Tongue (tissue), 2 donors: ENCODE results near the gene PRR5. TPM values are rescaled to one million over a fixed set of nuclear protein-coding genes. Genes with fewer than 3 reads are reported as not detected.

Experiments
- DNase-seq: peaks from one replicate; pipeline ENCODE4 v3.0.0-alpha.2; 2015
- total RNA-seq: library from RNA; depleted of rRNA; stranded (reverse); fragments of >200 nt; gene quantifications from one replicate; pipeline ENCODE4 v1.2.3, GENCODE V29; 2014

PRR5 gene
- total RNA-seq, 1 donor from 2014 or later, result 16.3 TPM

DNA sequence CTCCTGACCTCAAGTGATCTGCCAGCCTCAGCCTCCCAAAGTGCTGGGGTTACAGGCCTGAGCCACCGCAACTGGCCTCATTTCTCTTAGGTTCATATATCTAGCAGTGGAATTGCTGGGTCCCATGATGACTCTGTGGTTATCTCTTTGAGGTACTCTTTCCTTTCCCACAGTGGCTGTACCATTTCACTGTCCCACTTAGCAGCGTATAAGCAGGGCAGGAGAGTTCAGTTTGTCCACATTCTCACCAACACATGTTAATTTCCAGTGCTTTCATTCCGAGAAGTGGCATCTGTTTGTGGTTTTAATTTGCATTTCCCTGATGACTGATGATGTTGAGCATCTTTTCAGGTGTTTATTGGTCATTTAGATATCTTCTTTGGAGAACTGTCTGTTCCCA is 16.4 kb downstream of the PRR5 start:
- no peak for DNase-seq

DNA sequence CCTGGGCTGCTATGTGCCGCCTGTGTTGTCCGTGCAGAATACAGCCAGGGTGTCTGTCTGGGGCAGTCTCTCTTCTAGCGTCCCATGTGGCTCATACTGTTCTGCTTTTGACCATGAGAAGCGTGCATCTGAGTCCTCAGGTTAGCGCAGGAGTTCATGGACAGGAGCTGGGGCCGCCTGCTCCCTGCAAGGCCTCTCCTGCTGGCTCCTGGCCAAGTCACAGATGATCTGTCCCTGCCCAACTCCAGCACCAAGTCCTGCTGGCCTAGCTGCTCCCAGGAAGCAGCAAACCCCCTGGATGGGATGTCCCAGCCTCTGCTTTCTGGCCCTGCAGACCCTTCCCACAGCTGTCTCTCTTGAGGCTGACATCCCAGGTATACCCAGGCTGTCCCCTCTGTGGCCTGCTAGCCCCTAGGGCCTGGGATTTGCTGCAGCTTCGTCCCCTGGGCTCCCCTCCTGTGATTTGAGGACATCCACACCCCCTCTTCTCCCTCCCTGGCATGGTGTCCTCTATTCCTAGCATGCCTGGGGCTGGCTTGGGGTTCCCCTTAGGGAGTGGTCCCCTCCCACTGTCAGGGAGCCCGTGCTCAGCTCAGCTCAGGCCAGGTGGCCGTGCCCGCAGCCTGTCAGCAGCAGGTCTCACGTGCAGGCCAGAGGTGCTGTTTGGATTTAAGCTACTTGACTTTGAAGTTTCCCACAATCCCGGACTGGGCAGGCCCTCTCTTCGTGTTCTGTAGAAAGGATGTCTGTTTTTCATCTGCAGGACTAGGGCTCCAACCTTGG is 17.8 kb downstream of the PRR5 start:
- peak; percentile 76 for DNase-seq

DNA sequence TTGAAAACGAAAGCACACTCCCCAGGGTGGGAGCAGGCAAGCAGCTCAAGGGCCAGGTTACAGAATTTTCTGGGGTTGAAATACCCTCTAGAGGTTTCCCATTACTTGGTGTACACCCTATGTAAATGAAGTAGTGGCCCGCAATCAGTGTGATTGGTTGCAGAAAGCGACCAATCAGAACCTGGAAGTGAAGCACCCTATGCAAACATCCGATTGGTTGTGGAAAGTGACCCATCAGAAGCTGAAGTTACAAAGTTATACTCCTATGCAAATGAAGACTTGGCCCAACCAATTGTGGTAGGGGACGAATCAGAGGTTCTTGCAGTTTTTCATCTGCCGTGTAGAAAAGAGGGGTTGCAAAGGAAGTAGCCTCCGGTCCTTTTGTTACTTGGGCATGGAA is 19.2 kb downstream of the PRR5 start:
- DNase-seq, result peak; percentile 87

DNA sequence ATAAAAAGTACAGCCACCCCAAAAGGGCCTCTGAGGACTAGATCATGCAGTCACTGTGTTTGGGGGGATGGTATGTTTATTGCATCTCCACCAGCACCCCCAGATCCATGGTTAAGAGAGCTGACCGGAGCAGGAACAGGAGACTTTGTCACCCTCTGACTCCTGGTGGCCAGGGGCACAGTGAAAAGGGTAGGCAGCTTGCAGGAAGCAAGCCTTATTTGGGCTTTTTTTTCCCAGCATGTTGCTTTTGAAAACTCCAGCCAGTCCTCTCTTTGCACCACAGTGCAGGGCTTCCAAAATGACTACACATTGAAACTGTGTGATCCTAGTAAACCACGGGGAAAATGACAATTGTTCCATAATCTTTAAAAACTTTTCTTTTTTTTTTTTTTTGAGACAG is 20.6 kb downstream of the PRR5 start:
- DNase-seq, result no peak

DNA sequence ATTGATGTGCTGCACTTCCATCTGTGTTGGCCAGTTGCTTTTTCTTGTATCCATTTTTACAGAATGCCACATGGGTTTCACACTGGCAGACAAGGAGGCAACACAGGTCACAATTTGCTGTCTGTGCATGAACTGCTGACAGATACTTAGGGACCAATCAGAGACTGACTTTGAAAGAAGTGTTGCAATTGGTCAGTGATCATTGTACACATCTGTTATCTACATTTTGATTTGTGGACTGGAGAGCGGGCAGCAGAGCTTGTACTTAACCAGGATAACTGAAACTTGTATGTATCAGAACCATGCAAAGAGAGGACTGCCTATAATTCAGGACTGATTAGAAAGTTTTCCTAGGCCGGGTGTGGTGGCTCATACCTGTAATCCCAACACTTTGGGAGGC is 21.8 kb downstream of the PRR5 start:
- DNase-seq, result no peak

DNA sequence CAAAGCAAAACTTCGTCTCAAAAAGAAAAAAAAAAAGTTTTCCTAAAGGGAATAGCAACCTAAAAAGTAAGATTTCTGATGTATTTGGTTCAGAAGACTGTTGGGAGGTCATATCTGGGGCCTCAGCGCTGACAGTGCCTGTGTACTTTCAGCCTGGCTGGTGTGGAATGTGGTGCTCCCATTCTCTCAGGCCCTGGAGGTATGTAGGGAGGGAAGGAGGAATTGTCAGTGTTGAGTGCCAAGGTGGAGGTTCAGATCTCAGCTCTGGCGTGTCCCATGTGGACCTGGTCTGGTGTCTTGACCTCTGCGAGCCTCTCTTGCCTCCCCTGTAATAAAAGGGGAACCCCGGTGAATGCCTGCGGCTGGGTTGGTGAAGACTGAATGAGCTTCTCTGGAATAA is 22.4 kb downstream of the PRR5 start:
- DNase-seq, result no peak

DNA sequence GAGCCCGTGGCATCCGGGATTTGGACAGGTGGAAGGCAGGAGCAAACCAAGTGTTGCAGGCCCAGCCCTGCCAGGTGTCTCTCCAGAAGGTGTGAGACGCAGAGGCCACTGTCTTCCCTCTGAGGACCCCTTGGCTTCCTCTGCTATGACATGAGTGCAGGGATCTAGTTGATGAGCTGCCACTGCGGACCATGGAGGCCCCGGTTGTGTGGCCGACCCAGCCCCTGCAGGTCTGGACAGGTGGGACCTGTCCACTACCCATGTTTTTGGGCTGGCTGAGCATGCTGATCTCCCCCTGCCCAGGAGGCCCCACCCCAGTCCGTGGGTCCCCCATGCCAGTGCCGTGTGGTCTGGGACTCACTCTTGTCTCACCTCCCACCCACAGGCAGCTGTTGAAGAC is 22.9 kb downstream of the PRR5 start:
- no peak for DNase-seq

DNA sequence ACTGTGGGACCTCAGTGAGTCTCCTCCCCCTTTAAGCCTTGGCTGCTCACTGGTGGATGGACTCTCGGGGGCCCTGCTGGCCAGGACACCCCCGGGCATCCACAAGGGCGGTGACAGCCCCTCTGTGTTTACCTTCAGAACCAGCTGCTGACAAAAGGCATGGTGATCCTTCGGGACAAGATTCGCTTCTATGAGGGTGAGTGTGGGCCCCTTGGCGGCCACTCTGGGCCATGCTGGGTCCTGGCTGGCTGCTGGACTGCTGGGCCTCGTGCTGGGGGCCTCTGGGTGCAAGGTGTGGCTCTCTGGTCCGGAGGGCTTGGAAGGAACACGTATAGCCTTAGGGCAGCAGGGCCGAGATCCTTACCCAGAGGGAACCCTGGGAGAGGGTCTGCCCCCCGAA is 24.4 kb downstream of the PRR5 start:
- DNase-seq, result no peak

DNA sequence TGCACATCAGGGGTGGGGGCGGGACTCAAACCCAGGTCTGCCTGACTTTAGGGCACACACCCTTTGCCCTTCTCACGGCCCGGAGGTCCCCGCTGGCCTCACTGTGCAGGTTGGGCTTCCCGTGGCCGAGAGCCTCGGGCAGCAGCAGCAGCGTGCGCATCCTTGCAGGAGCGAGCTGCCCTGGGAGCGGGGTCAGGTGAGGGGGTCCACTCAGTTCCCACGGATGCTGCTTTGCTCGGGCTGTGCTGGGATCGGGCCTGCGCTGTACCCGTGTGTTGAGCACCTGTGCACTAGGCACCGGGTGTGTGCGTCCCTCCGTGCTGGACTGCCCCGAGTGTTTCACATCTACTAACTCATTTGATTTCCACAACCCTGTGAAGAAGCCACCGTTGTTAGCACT is 25.1 kb downstream of the PRR5 start:
- DNase-seq, result no peak

DNA sequence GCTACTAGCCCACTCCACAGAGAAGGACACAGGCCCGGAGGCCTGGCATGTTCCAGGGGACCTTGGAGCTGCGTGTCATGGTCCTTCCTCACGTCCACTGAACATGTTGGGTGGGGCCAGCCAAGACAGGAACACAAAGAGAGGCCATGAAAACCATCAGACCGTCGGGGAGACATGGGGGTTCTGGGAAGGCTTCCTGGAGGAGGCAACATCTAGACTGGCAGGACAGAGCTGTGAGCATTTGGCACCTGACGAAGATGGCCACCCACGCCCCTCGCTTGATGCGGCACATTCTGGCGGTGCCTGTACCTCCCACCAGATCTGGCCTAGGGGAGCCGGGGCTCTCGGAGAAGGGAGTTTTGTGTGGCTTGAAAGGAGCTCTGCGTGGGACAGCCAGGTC is 25.7 kb downstream of the PRR5 start:
- DNase-seq, result no peak

DNA sequence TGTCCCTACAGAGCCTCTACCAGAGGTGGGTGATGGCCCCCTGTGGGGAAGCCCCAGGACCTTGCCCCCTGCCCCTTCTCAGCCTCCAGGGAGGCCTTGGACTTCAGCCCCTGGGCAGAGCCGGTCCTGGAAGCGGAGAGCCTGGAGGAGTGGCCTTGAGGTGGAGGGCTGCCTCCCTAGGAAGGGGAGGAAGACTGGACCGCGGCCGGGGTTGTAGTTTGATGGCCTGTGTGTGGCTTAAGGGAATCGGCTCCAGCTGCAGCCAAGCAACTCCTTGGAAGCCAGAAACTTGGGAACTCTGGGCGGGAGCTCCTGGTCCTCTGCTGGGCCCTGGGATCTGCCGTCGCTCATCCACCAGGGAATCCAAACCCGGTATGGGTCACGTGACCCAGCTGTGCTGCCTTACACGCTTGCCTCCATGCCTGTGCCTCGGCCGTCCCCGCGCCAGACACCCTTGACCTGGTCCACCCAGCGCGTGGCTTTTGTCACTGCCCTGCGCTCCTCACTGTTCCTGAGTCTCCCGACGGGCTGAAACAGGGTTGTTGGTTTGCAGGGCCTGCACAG is 26.8 kb downstream of the PRR5 start:
- DNase-seq, result no peak

DNA sequence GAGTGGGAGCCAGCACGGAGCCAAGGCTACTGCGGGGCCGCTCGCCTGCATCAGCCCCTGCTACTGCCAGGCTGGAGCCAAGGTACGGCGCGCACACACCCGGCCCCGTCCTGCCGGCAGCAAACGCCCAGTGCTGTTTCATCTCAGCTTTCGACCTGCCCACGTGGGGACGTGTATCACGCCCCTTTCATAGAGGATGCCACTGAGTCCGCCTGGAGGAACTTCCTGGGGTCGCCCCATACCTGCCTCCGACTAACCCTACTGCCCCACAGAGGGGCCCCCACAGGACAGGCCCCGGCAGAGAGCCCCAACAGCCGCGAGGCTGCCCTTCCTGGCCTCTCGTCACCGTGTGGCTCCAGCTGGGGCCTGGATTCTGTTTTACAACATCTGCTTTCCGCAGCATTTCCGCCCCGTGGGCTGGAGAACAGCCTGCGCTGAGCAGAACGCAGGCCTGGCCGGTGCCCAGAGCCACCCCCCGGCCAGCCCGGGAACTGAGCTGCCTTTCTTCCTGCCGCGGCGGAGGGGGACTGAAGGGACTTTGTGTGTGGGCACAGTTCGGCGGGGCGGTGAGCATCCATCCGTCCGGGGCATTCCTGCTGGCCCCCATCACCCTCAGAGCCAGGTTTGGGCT is 27.5 kb downstream of the PRR5 start:
- peak; percentile 92 for DNase-seq

DNA sequence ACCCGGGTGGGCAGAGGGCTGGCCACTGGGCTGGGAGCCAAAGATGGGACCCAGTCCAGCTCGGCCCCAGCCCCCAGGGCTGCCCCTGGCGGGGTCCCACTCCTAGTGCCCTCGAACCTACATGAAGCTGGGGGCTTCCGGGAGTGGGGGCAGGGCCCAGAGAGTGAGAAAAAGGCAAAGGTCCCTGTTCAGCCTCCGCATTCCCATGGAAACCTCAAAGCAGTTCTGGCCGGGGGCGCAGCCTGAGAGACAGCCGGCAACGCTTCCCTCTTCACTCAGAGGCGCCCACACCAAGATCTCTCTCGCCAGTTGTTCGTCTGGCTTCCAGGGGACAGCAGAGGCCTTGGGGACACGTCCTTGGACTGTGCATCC is 28.0 kb downstream of the PRR5 start:
- peak; percentile 69 for DNase-seq

DNA sequence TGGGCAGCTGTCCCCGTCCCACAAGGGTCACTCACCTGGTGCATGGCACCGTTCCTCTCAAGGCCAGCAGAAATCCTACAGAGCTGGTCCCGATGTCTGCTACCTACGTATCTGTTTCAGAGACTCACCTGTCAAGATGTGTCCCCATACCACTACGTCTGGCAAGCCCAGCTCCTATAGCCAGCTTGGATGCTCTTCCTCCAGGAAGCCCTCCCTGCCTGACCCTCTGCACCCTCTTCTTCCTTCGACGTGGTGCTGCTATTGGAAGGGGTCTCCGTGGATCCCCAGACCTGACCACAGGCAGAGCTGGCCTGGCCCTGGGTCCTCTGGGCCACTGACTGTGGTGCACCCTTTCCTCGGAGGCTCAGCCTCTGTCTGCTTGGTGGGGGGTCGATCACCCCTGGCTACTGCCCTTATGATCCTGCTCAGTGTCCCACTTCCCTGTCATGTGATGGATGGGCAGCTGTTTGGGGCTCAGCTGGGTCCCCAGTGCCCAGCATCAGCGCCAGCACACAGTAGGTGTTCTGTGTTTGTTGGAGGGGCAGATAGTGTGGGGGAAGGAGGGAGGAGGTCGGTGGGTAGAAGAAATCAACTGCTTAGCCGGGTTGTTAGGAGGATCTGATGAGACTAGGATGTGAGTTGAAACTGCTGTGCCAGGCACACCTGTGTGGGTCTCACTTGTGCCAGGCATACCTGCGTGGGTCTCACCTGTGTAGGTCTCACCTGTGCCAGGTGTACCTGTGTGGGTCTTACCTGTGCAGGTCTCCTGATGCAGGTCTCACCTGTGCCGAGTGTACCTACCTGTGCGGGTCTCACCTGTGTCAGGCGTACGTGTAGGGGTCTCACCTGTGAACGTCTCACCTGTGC is 28.7 kb downstream of the PRR5 start:
- no peak for DNase-seq

DNA sequence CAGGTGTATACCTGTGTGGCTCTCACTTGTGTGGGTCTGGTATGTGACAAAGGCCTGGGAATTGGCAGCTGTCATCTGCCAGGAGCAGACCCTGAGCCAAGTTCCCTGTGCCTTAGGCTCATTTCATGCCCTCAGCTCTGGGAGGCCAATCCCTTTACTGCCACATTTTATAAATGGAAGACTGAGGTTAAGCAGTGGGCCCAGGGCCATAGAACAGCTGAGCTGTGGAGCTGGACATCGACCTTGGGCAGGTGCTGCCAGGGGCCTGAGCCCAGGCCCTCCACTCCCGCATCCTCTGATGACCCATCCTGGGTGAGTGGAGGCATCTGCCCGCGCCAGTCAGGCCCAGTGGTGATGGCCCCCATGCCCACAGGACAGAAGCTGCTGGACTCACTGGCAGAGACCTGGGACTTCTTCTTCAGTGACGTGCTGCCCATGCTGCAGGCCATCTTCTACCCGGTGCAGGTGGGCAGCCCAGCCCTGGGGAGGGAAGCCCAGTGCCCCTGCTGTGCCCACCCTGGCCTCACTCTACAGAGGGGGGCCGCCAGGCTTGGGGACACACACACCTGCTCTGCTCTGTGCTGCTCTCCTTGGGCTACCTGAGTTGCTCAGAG is 29.5 kb downstream of the PRR5 start:
- DNase-seq, result no peak

DNA sequence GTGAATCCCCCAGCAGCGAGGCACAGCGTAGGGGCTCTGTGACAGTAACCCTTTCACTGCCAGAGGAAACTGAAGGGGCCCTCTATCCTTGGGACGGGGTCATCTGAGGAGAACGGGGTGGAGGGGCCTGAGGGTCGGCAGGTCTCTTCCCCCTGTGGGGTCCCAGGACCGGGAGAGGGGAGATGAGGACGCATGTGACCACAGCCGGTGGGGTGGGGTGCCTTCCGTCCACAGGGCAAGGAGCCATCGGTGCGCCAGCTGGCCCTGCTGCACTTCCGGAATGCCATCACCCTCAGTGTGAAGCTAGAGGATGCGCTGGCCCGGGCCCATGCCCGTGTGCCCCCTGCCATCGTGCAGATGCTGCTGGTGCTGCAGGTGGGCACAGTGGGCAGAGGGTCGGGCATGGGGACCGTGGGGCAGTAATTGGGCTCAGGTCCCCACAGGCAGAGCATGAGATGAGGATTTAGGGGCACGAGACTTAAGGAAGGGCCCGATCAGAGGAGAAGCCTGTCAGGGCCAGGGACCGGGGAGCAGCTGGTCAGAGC is 30.1 kb downstream of the PRR5 start:
- no peak for DNase-seq

DNA sequence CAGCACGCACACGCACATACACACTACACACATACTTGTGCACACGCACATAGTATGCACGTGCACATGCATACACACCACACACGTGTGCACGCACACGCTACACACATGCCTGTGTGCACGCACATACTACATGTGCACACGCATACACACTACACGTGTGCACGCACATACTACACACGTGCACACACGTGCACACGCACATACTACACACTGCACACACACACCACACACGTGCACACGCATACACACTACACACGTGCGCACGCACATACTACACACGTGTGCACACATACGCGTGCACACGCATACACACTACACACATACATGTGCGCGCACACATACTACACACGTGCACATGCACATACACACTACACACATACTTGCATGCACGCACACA is 30.7 kb downstream of the PRR5 start:
- DNase-seq, result no peak

DNA sequence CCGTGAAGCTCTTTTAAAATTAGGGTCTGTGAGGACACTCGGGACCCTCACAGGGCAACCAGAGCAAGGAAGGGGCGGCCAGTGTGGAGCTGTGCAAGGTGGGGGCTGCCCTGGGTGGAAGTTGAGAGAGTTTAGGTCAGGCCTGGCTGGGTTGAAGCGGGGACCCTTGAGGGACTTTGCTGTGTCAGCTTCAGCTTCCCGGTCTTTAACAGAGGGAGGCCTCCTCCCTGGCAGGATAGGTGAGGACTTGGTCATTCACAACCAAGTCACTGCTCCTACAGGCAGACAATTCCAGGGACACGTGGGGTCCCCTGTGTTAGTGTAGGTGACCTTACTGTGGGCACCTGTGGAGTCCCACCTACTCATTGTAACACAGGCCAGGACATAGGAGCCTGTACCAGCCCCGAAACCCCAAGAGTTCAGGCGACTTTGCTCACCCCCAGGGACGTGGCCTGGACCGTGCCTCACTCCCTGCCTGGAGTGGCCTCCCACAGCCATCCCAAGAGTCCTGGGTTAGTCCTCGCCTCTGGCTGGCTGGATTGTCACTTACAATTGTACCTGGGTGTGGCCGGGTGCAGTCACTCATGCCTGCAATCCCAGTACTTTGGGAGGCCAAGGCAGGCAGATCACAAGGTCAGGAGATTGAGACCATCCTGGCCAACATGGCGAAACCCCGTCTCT is 31.6 kb downstream of the PRR5 start:
- DNase-seq, result no peak

DNA sequence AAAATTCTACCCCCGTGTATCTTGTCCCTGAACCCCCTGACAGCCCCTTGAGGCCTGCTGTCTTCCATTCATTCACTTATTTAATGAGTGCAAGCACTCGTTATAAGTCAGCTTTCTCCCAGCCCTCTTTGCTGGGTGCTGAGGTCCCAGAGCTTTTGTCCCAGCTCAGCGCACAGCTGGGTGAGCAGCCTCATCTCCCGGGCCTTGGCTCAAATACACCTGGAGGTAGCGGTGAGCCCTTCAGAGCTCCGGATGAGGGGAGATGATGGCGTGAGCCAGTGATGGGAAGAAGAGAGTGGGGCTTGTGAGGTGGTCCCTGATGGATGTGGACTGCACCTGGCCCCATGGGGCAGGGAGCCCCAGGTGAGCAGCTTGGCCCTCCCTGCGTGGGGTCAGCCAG is 32.3 kb downstream of the PRR5 start:
- DNase-seq, result no peak

DNA sequence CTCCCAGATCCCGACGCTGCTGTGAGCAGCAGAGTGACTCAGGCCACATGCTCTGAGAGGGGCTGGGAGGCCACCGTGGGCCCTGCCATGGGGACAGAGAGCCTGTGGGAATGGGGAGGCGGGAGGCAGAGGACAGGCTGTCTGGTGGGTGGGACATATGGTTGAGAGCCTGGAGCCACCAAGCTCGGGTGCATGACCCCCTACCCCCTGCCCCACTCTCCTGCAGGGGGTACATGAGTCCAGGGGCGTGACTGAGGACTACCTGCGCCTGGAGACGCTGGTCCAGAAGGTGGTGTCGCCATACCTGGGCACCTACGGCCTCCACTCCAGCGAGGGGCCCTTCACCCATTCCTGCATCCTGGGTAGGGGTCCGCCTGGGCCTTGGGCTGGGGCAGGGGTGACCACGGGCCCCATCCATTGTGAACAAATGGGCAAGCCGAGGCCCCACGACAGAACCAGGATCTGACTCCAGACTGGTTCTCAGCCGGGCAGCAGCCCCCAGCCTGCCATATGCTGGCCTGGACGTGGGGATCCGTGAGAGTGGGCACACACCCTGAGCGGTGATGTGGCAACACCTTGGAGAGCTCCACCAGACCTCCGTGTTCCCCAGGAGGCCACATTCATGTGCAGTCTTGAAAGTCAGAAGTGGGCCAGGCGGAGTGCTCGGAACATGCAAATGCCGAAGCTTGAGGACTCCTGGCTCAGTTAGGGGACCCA is 33.0 kb downstream of the PRR5 start:
- no peak for DNase-seq
